Adipocyte (in vitro differentiated cells): ENCODE results near the gene ABCF1.

Experiments
- DNase-seq: peaks from one replicate; pipeline ENCODE4 v3.0.0-alpha.2; 2015; ENCODE audit warnings: low read depth
- H3K27me3 ChIP-seq: replicated peaks from 2 replicates; pipeline ENCODE4 v1.7.0; 2013; ENCODE audit warnings: mild to moderate bottlenecking, low read length, moderate library complexity; ENCODE audit not compliant: control insufficient read depth, insufficient read depth
- H3K36me3 ChIP-seq: 2 replicates; pipeline ENCODE4 v1.7.0; 2013; ENCODE audit warnings: low read length, mild to moderate bottlenecking, moderate library complexity; ENCODE audit not compliant: control insufficient read depth, insufficient read depth, severe bottlenecking
- H3K4me1 ChIP-seq: 2 replicates; pipeline ENCODE4 v1.7.0; 2013; ENCODE audit warnings: mild to moderate bottlenecking, low read length, moderate library complexity; ENCODE audit not compliant: control insufficient read depth, insufficient read depth
- H3K4me3 ChIP-seq: 2 replicates; pipeline ENCODE4 v1.7.0; 2013; ENCODE audit warnings: mild to moderate bottlenecking, low read length, moderate library complexity
- H3K9ac ChIP-seq: 2 replicates; pipeline ENCODE4 v1.7.0; 2013; ENCODE audit warnings: mild to moderate bottlenecking, low read length, moderate library complexity
- H3K9me3 ChIP-seq: 2 replicates; pipeline ENCODE4 v1.7.0; 2013; ENCODE audit warnings: mild to moderate bottlenecking, low read length, moderate library complexity; ENCODE audit not compliant: control insufficient read depth

Gene ABCF1

DNA sequence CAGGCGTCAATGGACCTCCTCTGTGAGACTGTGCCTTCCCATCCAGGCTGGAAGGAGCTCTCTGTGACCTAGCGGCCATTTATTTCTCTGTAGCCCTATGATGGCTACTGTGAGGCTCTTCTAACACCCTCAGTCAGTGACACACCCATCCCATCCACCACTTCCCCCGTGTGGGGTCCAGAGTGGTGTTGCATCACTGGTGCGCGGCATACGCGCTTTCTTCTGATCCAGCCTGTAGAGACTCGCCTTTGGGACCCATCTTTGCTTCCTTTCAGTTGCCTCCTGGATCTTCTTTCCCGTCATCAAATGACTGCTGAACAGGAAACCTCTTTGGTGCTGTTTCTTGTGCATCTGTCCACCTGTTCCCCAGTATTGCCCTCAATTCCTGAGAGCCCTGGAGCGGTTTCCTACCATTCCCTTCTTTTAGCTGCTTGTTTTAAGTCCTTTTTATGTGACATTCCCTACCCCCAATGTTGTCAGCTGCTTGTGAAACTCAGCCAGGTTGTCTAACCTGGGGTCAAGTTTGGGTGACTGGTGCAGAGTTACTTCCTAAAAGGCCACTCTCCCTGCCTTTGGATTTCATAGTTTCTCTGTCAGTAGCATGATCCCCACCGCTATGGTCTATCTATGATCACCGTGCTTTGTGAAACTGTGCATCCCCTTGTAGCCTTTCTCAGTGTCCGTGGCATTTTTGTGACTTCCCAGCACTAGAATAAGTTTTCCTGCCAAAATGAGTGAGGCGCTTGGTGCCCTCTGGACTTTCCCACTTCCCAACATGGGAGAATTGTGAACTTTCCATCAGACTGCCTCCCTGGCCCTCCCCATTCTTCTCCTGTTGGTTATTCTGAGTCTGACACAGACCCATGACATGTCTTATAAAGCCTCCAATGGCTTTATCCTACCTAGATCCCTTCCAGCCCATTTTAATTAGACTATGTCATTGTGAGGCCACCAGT, 8.5 kb upstream of the ABCF1 start:
- Histone ChIP-seq H3K36me3 (peaks cover 29% of the 10 kb centered on the region), H3K4me1 (peaks cover 16% of the 10 kb centered on the region), H3K9ac (no peak overlapping the region), H3K27me3 (no peaks in the 10 kb centered on the region), H3K4me3 (no peak overlapping the region), H3K9me3 (no peaks in the 10 kb centered on the region)
- DNase-seq, result no peak

- no peak overlapping the region for H3K9ac ChIP-seq
- H3K9me3 ChIP-seq, result no peaks in the 10 kb centered on the region
- H3K4me1 ChIP-seq, result peaks cover 7% of the 10 kb centered on the region
- no peak for DNase-seq
- no peaks in the 10 kb centered on the region for H3K27me3 ChIP-seq
- peaks cover 29% of the 10 kb centered on the region for H3K36me3 ChIP-seq
- no peak overlapping the region for H3K4me3 ChIP-seq
These were observed 7.1 kb upstream of the ABCF1 start for GRCh38 chr6:30564114-30564513.

GRCh38 chr6:30565772-30566171, 5.5 kb upstream of the ABCF1 start:
- Histone ChIP-seq H3K4me3 (no peak overlapping the region), H3K27me3 (no peaks in the 10 kb centered on the region), H3K9me3 (no peaks in the 10 kb centered on the region), H3K9ac (no peak overlapping the region), H3K36me3 (peaks cover 29% of the 10 kb centered on the region), H3K4me1 (peaks cover 16% of the 10 kb centered on the region)
- no peak for DNase-seq

DNA sequence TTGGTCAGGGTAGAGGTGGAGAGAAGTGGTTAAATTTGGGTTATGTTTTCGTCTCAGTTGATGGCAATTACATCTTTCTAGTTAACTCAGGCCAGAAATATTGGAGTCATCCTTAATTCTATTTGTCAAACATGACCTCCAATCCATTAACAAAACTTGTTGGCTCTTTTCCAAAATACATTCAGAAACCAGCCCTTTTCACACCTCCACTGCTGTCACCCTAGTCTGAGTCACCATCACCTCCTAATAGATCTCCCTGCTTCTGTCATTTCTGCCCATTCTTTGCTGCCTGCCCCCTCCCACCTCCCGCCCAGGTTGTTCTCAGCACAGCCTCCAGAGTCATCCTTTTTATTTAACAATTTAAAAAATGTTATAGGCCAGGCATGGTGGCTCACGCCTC, 3.0 kb upstream of the ABCF1 start:
- Histone ChIP-seq H3K27me3 (no peaks in the 10 kb centered on the region), H3K9ac (no peak overlapping the region), H3K4me1 (peaks cover 31% of the 10 kb centered on the region), H3K9me3 (no peaks in the 10 kb centered on the region), H3K36me3 (peaks cover 8% of the 10 kb centered on the region), H3K4me3 (no peak overlapping the region)
- no peak for DNase-seq

- Histone ChIP-seq H3K9me3 (no peaks in the 10 kb centered on the region), H3K9ac (peak overlapping the region; percentile 93), H3K36me3 (no peaks in the 10 kb centered on the region), H3K27me3 (no peaks in the 10 kb centered on the region), H3K4me1 (peaks cover 34% of the 10 kb centered on the region), H3K4me3 (peak overlapping the region; percentile 94)
- DNase-seq, result no peak
These were observed 979 bp upstream of the ABCF1 start for GRCh38 chr6:30570263-30570662.

GRCh38 chr6:30570740-30571074, 535 bp upstream of the ABCF1 start:
- Histone ChIP-seq H3K36me3 (no peaks in the 10 kb centered on the region), H3K4me1 (peaks cover 30% of the 10 kb centered on the region), H3K9ac (peak overlapping the region; percentile 93), H3K9me3 (no peaks in the 10 kb centered on the region), H3K4me3 (peak overlapping the region; percentile 94), H3K27me3 (no peaks in the 10 kb centered on the region)
- DNase-seq, result no peak

DNA sequence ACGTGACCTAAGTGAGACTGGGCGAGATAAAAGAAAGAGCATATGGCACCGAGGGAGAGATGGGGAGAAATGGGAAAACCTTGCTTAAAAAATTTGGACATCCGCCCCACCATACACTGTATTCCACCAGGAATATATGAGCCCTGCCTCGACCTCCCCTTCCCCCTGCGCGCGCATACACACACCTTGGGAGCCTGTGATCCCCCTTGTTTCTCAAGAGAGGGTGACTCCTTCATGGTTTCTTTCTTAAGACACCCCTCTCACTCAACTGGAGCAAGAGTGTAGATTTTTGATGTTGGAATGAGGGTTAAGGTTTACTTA, 480 bp downstream of the ABCF1 start:
- Histone ChIP-seq H3K9me3 (no peaks in the 10 kb centered on the region), H3K9ac (peak overlapping the region; percentile 93), H3K27me3 (no peaks in the 10 kb centered on the region), H3K4me3 (peak overlapping the region; percentile 94), H3K4me1 (peaks cover 27% of the 10 kb centered on the region), H3K36me3 (peaks cover 3% of the 10 kb centered on the region)
- no peak for DNase-seq

GRCh38 chr6:30572148-30572547, 906 bp downstream of the ABCF1 start:
- peaks cover 27% of the 10 kb centered on the region for H3K4me1 ChIP-seq
- H3K9me3 ChIP-seq, result no peaks in the 10 kb centered on the region
- peak overlapping the region; percentile 93 for H3K9ac ChIP-seq
- peaks cover 7% of the 10 kb centered on the region for H3K36me3 ChIP-seq
- H3K27me3 ChIP-seq, result no peaks in the 10 kb centered on the region
- H3K4me3 ChIP-seq, result peak overlapping the region; percentile 94
- DNase-seq, result no peak

DNA sequence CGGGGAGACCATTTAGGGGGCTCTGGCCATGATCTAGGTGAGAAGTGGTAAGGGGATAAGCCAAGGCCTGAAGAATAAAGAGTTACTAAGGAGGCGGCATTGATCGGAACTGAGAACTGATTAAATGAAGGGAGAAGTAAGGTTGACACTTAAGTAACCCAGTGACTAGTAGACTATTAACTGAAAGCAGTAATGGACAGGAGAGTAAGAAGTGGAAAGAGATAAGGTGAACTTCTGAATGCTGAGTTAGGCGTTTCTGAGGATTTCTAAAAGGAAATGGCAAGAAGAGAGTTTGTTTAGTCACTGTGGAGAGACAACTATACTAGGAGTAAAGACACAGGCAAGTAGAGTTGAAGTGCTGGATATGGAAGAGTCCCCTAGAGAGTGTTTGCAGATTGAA, 1.9 kb downstream of the ABCF1 start:
- Histone ChIP-seq H3K4me3 (peak overlapping the region; percentile 94), H3K27me3 (no peaks in the 10 kb centered on the region), H3K9me3 (no peaks in the 10 kb centered on the region), H3K9ac (no peak overlapping the region), H3K36me3 (peaks cover 17% of the 10 kb centered on the region), H3K4me1 (peaks cover 27% of the 10 kb centered on the region)
- no peak for DNase-seq

- H3K4me1 ChIP-seq, result peaks cover 5% of the 10 kb centered on the region
- H3K36me3 ChIP-seq, result peaks cover 64% of the 10 kb centered on the region
- no peak overlapping the region for H3K9ac ChIP-seq
- DNase-seq, result no peak
- H3K27me3 ChIP-seq, result no peaks in the 10 kb centered on the region
- H3K9me3 ChIP-seq, result no peaks in the 10 kb centered on the region
- no peak overlapping the region for H3K4me3 ChIP-seq
These were observed 6.8 kb downstream of the ABCF1 start for GRCh38 chr6:30578051-30578450.

DNA sequence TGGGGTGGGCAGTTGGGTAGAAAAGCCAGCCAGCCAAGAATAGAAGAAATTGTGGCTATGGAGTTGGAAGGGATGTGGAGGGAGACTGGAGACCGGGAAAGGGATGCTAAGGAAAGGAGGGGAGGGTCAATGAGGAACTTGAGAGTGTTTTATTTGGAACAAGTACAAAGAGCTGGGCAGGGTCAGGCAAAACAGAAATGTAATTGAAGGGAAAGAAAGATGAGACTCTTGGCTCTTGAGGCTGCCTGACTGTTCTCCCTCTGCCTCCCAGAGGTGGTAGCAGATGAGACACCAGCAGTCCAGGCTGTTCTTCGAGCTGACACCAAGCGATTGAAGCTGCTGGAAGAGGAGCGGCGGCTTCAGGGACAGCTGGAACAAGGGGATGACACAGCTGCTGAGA, 12.7 kb downstream of the ABCF1 start:
- Histone ChIP-seq H3K36me3 (peaks cover 94% of the 10 kb centered on the region), H3K4me1 (peaks cover 4% of the 10 kb centered on the region), H3K27me3 (no peaks in the 10 kb centered on the region), H3K4me3 (no peak overlapping the region), H3K9ac (no peak overlapping the region), H3K9me3 (no peaks in the 10 kb centered on the region)
- no peak for DNase-seq
